K562 (cell line): ENCODE measurements around the gene NLGN3. TPM values are rescaled to one million over a fixed set of nuclear protein-coding genes. Genes with fewer than 3 reads are reported as not detected.

Experiments used
- ATAC-seq: fragments of 200-7000 bp; cut with Tn5 transposase; 3 replicates; pipeline ENCODE4 v1.9.1; 2020; ENCODE audit warnings: moderate library complexity
- BruUV-seq: library from RNA; stranded (reverse); fragments of 400-500 nt; replicated peaks from 2 replicates; lab custom pipeline; 2021; lab: Mats Ljungman, UMichigan
- CTCF ChIA-PET: fragments of 300-600 bp; formaldehyde crosslinking; extraction: SDS; loops from one replicate; lab custom pipeline; 2021; ENCODE audit warnings: low intra/inter-chr PET ratio; lab: Yijun Ruan, JAX
- POLR2A ChIA-PET: fragments of 300-600, 350-650 bp; sonication (Branson Sonifier 250); formaldehyde crosslinking; extraction: SDS; loops from one replicate; lab custom pipeline; 2021; ENCODE audit warnings: antibody characterized with exemption, inconsistent platforms; lab: Yijun Ruan, JAX
- DNase-seq, 4 experiments: peaks; one replicate each; pipeline versions ENCODE4 v3.0.0 to v3.0.0-alpha.2; 2011 to 2018; ENCODE audit warnings: low spot score in 3 of 4, mixed read lengths in 3 of 4; ENCODE audit errors: extremely low read depth in 1 of 4
- FAIRE-seq: peaks from 2 replicates; lab custom pipeline; 2011; peaks lifted over from hg19 to GRCh38; lab: Jason Lieb, UNC
- H2AFZ ChIP-seq: 2 replicates; pipeline ENCODE4 v1.6.0; 2011; ENCODE audit warnings: low read depth, low read length, control low read depth, inconsistent platforms
- H3K27ac ChIP-seq: fragments of 200-600 bp; 3 replicates; pipeline ENCODE4 v1.8.0; 2011; ENCODE audit warnings: low read depth, mild to moderate bottlenecking, control low read depth, inconsistent platforms, low read length, moderate library complexity, mixed read lengths; ENCODE audit errors: extremely low read depth
- H3K27me3 ChIP-seq, 2 experiments: fragments of 300-600 bp in 1 of 2; 2 replicates in 1 of 2; 3 replicates in 1 of 2; pipeline versions ENCODE4 v1.6.0 to v1.8.0; 2011; ENCODE audit warnings: inconsistent platforms in 2 of 2, low read length in 2 of 2, mild to moderate bottlenecking in 1 of 2, mixed read lengths in 1 of 2, moderate library complexity in 1 of 2; ENCODE audit not compliant: control insufficient read depth in 2 of 2, insufficient read depth in 2 of 2
- H3K36me3 ChIP-seq: fragments of 300-600 bp; 3 replicates; pipeline ENCODE4 v1.8.0; 2011; ENCODE audit warnings: mild to moderate bottlenecking, low read length, inconsistent platforms; ENCODE audit not compliant: control insufficient read depth, insufficient read depth
- H3K4me1 ChIP-seq, 2 experiments: fragments of 200-600 bp in 1 of 2; replicated peaks in 1 of 2; 2 replicates in 1 of 2; 3 replicates in 1 of 2; pipeline versions ENCODE4 v1.5.1 to v1.8.0; 2011; ENCODE audit warnings: inconsistent platforms in 2 of 2, low read length in 2 of 2, mild to moderate bottlenecking in 1 of 2, mixed read lengths in 1 of 2, moderate library complexity in 1 of 2; ENCODE audit not compliant: control insufficient read depth in 2 of 2, insufficient read depth in 2 of 2
- H3K4me2 ChIP-seq: 2 replicates; pipeline ENCODE4 v1.6.1; 2011; ENCODE audit warnings: low read length, control low read depth, inconsistent platforms, mixed read lengths; ENCODE audit not compliant: insufficient read depth
- H3K4me3 ChIP-seq: fragments of 200-600 bp; sonication (generic), shearing (Covaris generic); 2 replicates; pipeline ENCODE4 v1.5.1; 2016; ENCODE audit warnings: control low read depth, inconsistent platforms
- H3K79me2 ChIP-seq: fragments of 200-600 bp; 3 replicates; pipeline ENCODE4 v1.8.0; 2011; ENCODE audit warnings: low read length, inconsistent platforms; ENCODE audit not compliant: control insufficient read depth, insufficient read depth
- H3K9ac ChIP-seq, 2 experiments: 2 replicates each; pipeline versions ENCODE4 v1.6.0 to v1.6.1; 2011; ENCODE audit warnings: low read depth in 2 of 2, low read length in 2 of 2, control low read depth in 1 of 2, inconsistent platforms in 1 of 2, mild to moderate bottlenecking in 1 of 2, mixed read lengths in 1 of 2; ENCODE audit not compliant: insufficient read depth in 1 of 2
- H3K9me1 ChIP-seq: one replicate; pipeline ENCODE4 v1.6.0; 2011; ENCODE audit warnings: inconsistent platforms, mild to moderate bottlenecking, low read length, moderate library complexity; ENCODE audit not compliant: control insufficient read depth, insufficient read depth
- H3K9me3 ChIP-seq: replicated peaks from 2 replicates; pipeline ENCODE4 v1.5.1; 2011; ENCODE audit warnings: low read depth, low read length, inconsistent platforms; ENCODE audit not compliant: control insufficient read depth, insufficient read depth
- H4K20me1 ChIP-seq: replicated peaks from 2 replicates; pipeline ENCODE4 v1.6.1; 2011; ENCODE audit warnings: low read length, inconsistent platforms, mixed read lengths; ENCODE audit not compliant: control insufficient read depth, insufficient read depth
- HDGF ChIP-seq: fragments of 450-650 bp; IDR thresholded peaks from 2 replicates; pipeline ENCODE4 v1.6.1; 2016
- HLTF ChIP-seq: fragments of 450-650 bp; IDR thresholded peaks from 2 replicates; pipeline ENCODE4 v1.6.1; 2016
- KAT7 ChIP-seq: sonication (generic); formaldehyde crosslinking; IDR thresholded peaks from 2 replicates; pipeline ENCODE4 v1.8.0; 2022; ENCODE audit warnings: missing genetic modification reagents, mild to moderate bottlenecking, borderline replicate concordance
- MAZ ChIP-seq, 2 experiments: fragments of 450-650 bp in 1 of 2; sonication (generic) in 1 of 2; formaldehyde crosslinking; IDR thresholded peaks in 1 of 2; conservative IDR thresholded peaks in 1 of 2; 2 replicates each; pipeline versions ENCODE4 v1.4.0 to v1.5.0; 2020; ENCODE audit warnings: mild to moderate bottlenecking in 1 of 2, missing genetic modification reagents in 1 of 2
- NUFIP1 ChIP-seq: fragments of 450-650 bp; IDR thresholded peaks from 2 replicates; pipeline ENCODE4 v1.6.1; 2018; ENCODE audit not compliant: partially characterized antibody
- RBM22 ChIP-seq: fragments of 200-400 bp; formaldehyde crosslinking; IDR thresholded peaks from 2 replicates; pipeline ENCODE4 v1.6.1; 2018; ENCODE audit warnings: low read length, low read depth; ENCODE audit not compliant: poor library complexity, severe bottlenecking
- YBX1 ChIP-seq: fragments of 450-650 bp; IDR thresholded peaks from 2 replicates; pipeline ENCODE4 v1.7.1; 2016; ENCODE audit warnings: mild to moderate bottlenecking
- ZBTB17 ChIP-seq: fragments of 450-650 bp; formaldehyde crosslinking; IDR thresholded peaks from 2 replicates; pipeline ENCODE4 v1.4.0; 2020; ENCODE audit warnings: mild to moderate bottlenecking
- WGBS: fragments of 100-300 bp; shearing (Covaris generic); methylation state at CpG from one replicate; pipeline ENCODE4 v1.1.6; 2016; ENCODE audit warnings: low coverage, mixed read lengths; ENCODE audit not compliant: insufficient coverage; ENCODE audit errors: missing lambda C conversion rate; 5-methylcytosine and 5-hydroxymethylcytosine counted together
- in situ Hi-C: fragments of 300-500 bp; cut with MboI; formaldehyde crosslinking; loops from 4 replicates; pipeline ENCODE4 v1.15.0; 2018; ENCODE audit warnings: inconsistent platforms, mixed read lengths
- intact Hi-C: fragments of 100-400 bp; cut with micrococcal nuclease; formaldehyde crosslinking; loops from 2 replicates; pipeline ENCODE4 v1.14.2; 2022
- polyA plus RNA-seq, 8 experiments: library from polyadenylated mRNA; depleted of rRNA in 4 of 8; stranded (reverse) in 5 of 8; unstranded in 3 of 8; fragments of >200 nt; fragmentation: Nextera tagmentation in 2 of 8; fragmentation: Illumina TruSeq in 1 of 8; extraction: Ambion mirVana in 2 of 8; extraction: Trizol in 1 of 8; gene quantifications; 2 replicates each; pipeline versions ENCODE4 v1.2.1 to v1.2.3, GENCODE V29; 2011 to 2014; ENCODE audit warnings: inconsistent platforms in 1 of 8, missing spikeins in 1 of 8
- total RNA-seq, 7 experiments: library from RNA; depleted of rRNA in 6 of 7; stranded (reverse); fragments of >200 nt in 6 of 7; fragmentation: Illumina TruSeq in 2 of 7; extraction: Trizol in 2 of 7; gene quantifications; 2 replicates each; pipeline versions ENCODE4 v1.2.1 to v1.2.3, GENCODE V29; 2011 to 2021; ENCODE audit warnings: low replicate concordance in 1 of 7
- TF ChIP-seq, protein P1 (sequence below): sonication (generic); formaldehyde crosslinking; IDR thresholded peaks from 2 replicates; pipeline ENCODE4 v1.8.0; 2022; ENCODE audit warnings: mild to moderate bottlenecking, missing genetic modification reagents

NLGN3 gene
- total and polyA plus RNA-seq, 9 of the 15 experiments (the other 6 are each of a cell fraction or from before 2014, with no cell fraction given): 0.03 to 0.86 (median 0.25) TPM

DNA sequence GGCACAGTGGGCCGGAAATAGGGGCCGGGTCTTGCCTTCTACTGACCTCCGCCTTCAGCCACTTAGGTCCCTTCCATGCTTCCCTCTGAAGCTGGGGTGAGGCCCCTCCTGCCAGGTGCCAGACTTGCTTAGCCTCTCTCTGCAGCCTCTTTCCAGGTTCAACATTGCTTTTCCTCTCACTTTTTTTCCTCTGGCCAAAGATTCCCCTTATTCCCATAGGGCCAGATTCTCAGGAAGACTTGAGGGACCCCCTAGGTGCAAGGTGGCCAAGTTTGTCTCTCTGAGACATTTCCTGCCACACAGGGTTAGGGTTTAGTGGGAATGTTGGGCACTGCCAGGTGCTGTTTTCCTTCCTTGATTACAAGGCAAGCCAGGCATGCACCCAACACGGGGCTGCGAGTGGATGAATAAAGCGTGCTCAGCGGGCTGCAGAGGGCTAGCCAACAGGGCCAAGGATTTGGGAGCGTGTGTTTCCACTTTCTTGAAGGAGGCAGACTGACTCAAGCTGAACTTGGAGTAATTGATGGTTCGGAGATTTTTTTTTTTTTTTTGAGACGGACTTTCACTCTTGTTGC lies 70.8 kb downstream of the NLGN3 start:
- H3K4me1 ChIP-seq: no peaks in the 10 kb centered on the region; a peak in 1 of 5 replicates
- H3K27me3 ChIP-seq: peaks cover 0 to 31% of the 10 kb centered on the region in 2 experiments; a peak in 4 of 5 replicates
- BruUV-seq: no TSS peak
- H3K79me2 ChIP-seq: no peaks in the 10 kb centered on the region
- no peaks in the 10 kb centered on the region for H3K36me3 ChIP-seq
- intact Hi-C loops (no loop called here), in situ Hi-C loops (no loop called here)
- H3K9ac ChIP-seq: no peak overlapping the region
- H2AFZ ChIP-seq: no peak overlapping the region
- H3K27ac ChIP-seq: no peak overlapping the region
- H3K9me3 ChIP-seq: no peaks in the 10 kb centered on the region
- H4K20me1 ChIP-seq: no peaks in the 10 kb centered on the region
- DNase-seq (no peak), FAIRE-seq (no peak), ATAC-seq (no peak)
- WGBS: 12% methylated on average over 9 of the region's 10 CpGs
- no peaks in the 10 kb centered on the region for H3K9me1 ChIP-seq
- no peak overlapping the region for H3K4me3 ChIP-seq
- H3K4me2 ChIP-seq: no peak overlapping the region
- CTCF ChIA-PET: no interaction called here
- POLR2A ChIA-PET: no interaction called here
- no peak for TF ChIP-seq HDGF
- TF ChIP-seq, protein P1, sequence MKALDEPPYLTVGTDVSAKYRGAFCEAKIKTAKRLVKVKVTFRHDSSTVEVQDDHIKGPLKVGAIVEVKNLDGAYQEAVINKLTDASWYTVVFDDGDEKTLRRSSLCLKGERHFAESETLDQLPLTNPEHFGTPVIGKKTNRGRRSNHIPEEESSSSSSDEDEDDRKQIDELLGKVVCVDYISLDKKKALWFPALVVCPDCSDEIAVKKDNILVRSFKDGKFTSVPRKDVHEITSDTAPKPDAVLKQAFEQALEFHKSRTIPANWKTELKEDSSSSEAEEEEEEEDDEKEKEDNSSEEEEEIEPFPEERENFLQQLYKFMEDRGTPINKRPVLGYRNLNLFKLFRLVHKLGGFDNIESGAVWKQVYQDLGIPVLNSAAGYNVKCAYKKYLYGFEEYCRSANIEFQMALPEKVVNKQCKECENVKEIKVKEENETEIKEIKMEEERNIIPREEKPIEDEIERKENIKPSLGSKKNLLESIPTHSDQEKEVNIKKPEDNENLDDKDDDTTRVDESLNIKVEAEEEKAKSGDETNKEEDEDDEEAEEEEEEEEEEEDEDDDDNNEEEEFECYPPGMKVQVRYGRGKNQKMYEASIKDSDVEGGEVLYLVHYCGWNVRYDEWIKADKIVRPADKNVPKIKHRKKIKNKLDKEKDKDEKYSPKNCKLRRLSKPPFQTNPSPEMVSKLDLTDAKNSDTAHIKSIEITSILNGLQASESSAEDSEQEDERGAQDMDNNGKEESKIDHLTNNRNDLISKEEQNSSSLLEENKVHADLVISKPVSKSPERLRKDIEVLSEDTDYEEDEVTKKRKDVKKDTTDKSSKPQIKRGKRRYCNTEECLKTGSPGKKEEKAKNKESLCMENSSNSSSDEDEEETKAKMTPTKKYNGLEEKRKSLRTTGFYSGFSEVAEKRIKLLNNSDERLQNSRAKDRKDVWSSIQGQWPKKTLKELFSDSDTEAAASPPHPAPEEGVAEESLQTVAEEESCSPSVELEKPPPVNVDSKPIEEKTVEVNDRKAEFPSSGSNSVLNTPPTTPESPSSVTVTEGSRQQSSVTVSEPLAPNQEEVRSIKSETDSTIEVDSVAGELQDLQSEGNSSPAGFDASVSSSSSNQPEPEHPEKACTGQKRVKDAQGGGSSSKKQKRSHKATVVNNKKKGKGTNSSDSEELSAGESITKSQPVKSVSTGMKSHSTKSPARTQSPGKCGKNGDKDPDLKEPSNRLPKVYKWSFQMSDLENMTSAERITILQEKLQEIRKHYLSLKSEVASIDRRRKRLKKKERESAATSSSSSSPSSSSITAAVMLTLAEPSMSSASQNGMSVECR (CRISPR knock-in tag): no peak
- no peak for TF ChIP-seq MAZ (CRISPR knock-in tag; conservative IDR thresholded peaks at IDR 0.05 in 1 of 2, IDR thresholded peaks at IDR 0.05 in 1 of 2)
- TF ChIP-seq RBM22: no peak
- TF ChIP-seq YBX1: no peak
- TF ChIP-seq ZBTB17 (CRISPR knock-in tag): no peak
- no peak for TF ChIP-seq HLTF
- TF ChIP-seq NUFIP1: no peak
- no peak for TF ChIP-seq KAT7 (CRISPR knock-in tag)
- TF ChIP-seq, all 486 proteins: peak for 0
